RPMI8226 (cell line): Measurements from ENCODE around the gene FKBP7.
"Not testable (repeated sequence)": the region's sequence is repeated elsewhere in the genome, so short reads cannot be mapped to it uniquely, and the experiment has no call there.

Source experiments
- DNase-seq: peaks from one replicate; pipeline ENCODE4 v3.0.0-alpha.2; 2015

FKBP7 gene

GRCh38 chr2:178484245-178485041 is 6.0 kb upstream of the FKBP7 start:
- DNase-seq = no peak

GRCh38 chr2:178482437-178482836 is 4.0 kb upstream of the FKBP7 start:
- no peak for DNase-seq

GRCh38 chr2:178480227-178481181 is 2.1 kb upstream of the FKBP7 start, which contains the start of gene PLEKHA3:
Gene PLEKHA3, plus strand, starts transcription at chr2:178480457. Its CDS starts 413 bp downstream, at chr2:178480870.
- peak; percentile 90 for DNase-seq

GRCh38 chr2:178479758-178480226 is 1.4 kb upstream of the FKBP7 start:
- no peak for DNase-seq

GRCh38 chr2:178479275-178479616 is 846 bp upstream of the FKBP7 start:
- DNase-seq = no peak

- DNase-seq = no peak
These were observed 316 bp downstream of the FKBP7 start for GRCh38 chr2:178478130-178478438.

GRCh38 chr2:178477443-178478129 is 814 bp downstream of the FKBP7 start:
- no peak for DNase-seq

- DNase-seq = no peak
These were observed 1.9 kb downstream of the FKBP7 start for GRCh38 chr2:178476477-178476876.

GRCh38 chr2:178474560-178474959 is 3.8 kb downstream of the FKBP7 start:
- DNase-seq = no peak

GRCh38 chr2:178473931-178474330 is 4.5 kb downstream of the FKBP7 start:
- DNase-seq = no peak

GRCh38 chr2:178473373-178473772 is 5.0 kb downstream of the FKBP7 start:
- DNase-seq = no peak

- not testable (repeated sequence) for DNase-seq
These were observed 7.1 kb downstream of the FKBP7 start for GRCh38 chr2:178471313-178471712.

- no peak for DNase-seq
These were observed 9.1 kb downstream of the FKBP7 start for GRCh38 chr2:178469219-178469849.

GRCh38 chr2:178457390-178457886 is 21.0 kb downstream of the FKBP7 start:
- no peak for DNase-seq

- no peak for DNase-seq
These were observed 22.5 kb downstream of the FKBP7 start for GRCh38 chr2:178455947-178456346.

- no peak for DNase-seq
These were observed 25.5 kb downstream of the FKBP7 start for GRCh38 chr2:178452870-178453269.

GRCh38 chr2:178452334-178452733 is 26.1 kb downstream of the FKBP7 start:
- no peak for DNase-seq

- peak; percentile 97 for DNase-seq
These were observed 27.4 kb downstream of the FKBP7 start, which contains the start of the genes PJVK and PRKRA for GRCh38 chr2:178450774-178451525. Gene PJVK, plus strand, starts transcription at chr2:178451378. Its CDS starts 2,032 bp downstream, at chr2:178453410. Gene PRKRA, minus strand, starts transcription at chr2:178451175. Its CDS starts 145 bp downstream, at chr2:178451030.

GRCh38 chr2:178450524-178450773 is 28.0 kb downstream of the FKBP7 start:
- DNase-seq = peak; percentile 91

GRCh38 chr2:178449700-178450523 is 28.5 kb downstream of the FKBP7 start:
- DNase-seq = no peak
